ENCODE results near the gene ALKBH3. TPM values are rescaled to one million over a fixed set of nuclear protein-coding genes. Genes with fewer than 3 reads are reported as not detected.

ALKBH3 gene
- total and polyA plus RNA-seq, 10 of the 15 experiments (the other 5 are each of a cell fraction or from before 2014, with no cell fraction given), result 22.1 to 50.8 (median 38.5) TPM

DNA sequence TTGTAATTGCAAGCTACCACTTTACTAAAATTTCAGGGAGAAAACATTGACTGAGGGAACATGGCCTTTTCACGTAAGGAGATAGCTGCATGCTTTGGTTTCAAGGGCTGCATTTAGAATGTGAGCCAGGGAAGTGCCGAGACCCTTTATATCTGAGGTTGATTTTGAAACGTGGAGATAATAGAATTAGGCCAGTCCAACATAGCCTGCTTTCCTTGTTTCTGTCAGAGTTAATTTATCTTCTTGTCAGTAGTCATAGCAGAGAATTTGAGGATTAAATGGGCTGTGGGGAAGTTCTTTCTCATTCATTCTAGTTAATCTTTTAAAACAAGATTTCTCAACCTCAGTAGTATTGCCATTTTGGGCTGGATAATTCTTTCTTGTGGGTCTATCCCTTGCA lies 12.2 kb downstream of the ALKBH3 start:
- Histone ChIP-seq H3K9ac (ENCODE audit: control insufficient read depth, insufficient read depth, low read length) (no peak overlapping the region), H3K27ac (ENCODE audit: control insufficient read depth, insufficient read depth) (no peak overlapping the region), H3K27me3 (replicated peaks in 1 of 2; ENCODE audit: control insufficient read depth in 2 of 2, insufficient read depth in 2 of 2, low read length in 1 of 2) (no peaks in the 10 kb centered on the region), H3K4me3 (no peak overlapping the region), H2AFZ (ENCODE audit: control insufficient read depth, low read depth, low read length) (no peak overlapping the region), H3K79me2 (ENCODE audit: control insufficient read depth, insufficient read depth, low read length) (no peaks in the 10 kb centered on the region), H3K4me2 (ENCODE audit: control insufficient read depth, insufficient read depth) (no peak overlapping the region), H3K9me3 (replicated peaks; ENCODE audit: control insufficient read depth, insufficient read depth, low read length) (no peaks in the 10 kb centered on the region), H4K20me1 (ENCODE audit: control insufficient read depth, insufficient read depth) (no peaks in the 10 kb centered on the region), H3K4me1 (ENCODE audit: control insufficient read depth, insufficient read depth, low read length) (no peaks in the 10 kb centered on the region), H3K36me3 (ENCODE audit: control insufficient read depth in 2 of 2, insufficient read depth in 2 of 2, low read length in 1 of 2) (peaks cover 2 to 18% of the 10 kb centered on the region in 2 experiments; a peak in 3 of 4 replicates)
- RAD21 ChIA-PET (ENCODE audit: unreplicated experiment), result interaction anchor here (0.8 kb wide), 1 partner anchor 49 kb away, joined by 4 read pairs; no protein-coding TSS in a partner anchor
- SMC1A ChIA-PET (ENCODE audit: uncharacterized antibody, unreplicated experiment), result interaction anchor here (1.1 kb wide), 1 partner anchor 12 kb away, joined by 3 read pairs; the partner anchor contains the start of gene ALKBH3
- TF ChIP-seq JUNB (IDR thresholded peaks at IDR 0.05) (no peak), NFYB (IDR thresholded peaks at IDR 0.05; ENCODE audit: insufficient read depth, low read depth, low read length) (no peak)
- TF ChIP-seq, protein P1, sequence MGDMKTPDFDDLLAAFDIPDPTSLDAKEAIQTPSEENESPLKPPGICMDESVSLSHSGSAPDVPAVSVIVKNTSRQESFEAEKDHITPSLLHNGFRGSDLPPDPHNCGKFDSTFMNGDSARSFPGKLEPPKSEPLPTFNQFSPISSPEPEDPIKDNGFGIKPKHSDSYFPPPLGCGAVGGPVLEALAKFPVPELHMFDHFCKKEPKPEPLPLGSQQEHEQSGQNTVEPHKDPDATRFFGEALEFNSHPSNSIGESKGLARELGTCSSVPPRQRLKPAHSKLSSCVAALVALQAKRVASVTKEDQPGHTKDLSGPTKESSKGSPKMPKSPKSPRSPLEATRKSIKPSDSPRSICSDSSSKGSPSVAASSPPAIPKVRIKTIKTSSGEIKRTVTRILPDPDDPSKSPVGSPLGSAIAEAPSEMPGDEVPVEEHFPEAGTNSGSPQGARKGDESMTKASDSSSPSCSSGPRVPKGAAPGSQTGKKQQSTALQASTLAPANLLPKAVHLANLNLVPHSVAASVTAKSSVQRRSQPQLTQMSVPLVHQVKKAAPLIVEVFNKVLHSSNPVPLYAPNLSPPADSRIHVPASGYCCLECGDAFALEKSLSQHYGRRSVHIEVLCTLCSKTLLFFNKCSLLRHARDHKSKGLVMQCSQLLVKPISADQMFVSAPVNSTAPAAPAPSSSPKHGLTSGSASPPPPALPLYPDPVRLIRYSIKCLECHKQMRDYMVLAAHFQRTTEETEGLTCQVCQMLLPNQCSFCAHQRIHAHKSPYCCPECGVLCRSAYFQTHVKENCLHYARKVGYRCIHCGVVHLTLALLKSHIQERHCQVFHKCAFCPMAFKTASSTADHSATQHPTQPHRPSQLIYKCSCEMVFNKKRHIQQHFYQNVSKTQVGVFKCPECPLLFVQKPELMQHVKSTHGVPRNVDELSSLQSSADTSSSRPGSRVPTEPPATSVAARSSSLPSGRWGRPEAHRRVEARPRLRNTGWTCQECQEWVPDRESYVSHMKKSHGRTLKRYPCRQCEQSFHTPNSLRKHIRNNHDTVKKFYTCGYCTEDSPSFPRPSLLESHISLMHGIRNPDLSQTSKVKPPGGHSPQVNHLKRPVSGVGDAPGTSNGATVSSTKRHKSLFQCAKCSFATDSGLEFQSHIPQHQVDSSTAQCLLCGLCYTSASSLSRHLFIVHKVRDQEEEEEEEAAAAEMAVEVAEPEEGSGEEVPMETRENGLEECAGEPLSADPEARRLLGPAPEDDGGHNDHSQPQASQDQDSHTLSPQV (IDR thresholded peaks at IDR 0.05), result no peak
- POLR2A ChIA-PET, result no interaction called here
- DNase-seq (ENCODE audit: low read depth, low spot score), result no peak
- WGBS (ENCODE audit: insufficient coverage, insufficient replicate concordance, low lambda C conversion rate, missing lambda C conversion rate), result 79% methylated on average over 3 of the region's 3 CpGs
- no peak for FAIRE-seq
- ATAC-seq, result no peak
- CTCF ChIA-PET, result interaction anchor here (0.7 to 1.5 kb wide), 2 partner anchors 11 to 142 kb away, joined by 3 read pairs; no protein-coding TSS in a partner anchor
- BruUV-seq (replicated peaks), result TSS peak; percentile 2
- intact Hi-C loops (cut with micrococcal nuclease; ENCODE audit: unreplicated experiment), result no loop called here
- in situ Hi-C loops (cut with MboI), result no loop called here

Measured in GM12878 (cell line).